GM12892 (cell line): ENCODE measurements around the gene SEMA5B.

Experiments
- DNase-seq: peaks from one replicate; pipeline ENCODE4 v3.0.0; 2011; ENCODE audit not compliant: insufficient read length
- FAIRE-seq: peaks from 2 replicates; lab custom pipeline; 2011; peaks lifted over from hg19 to GRCh38; lab: Jason Lieb, UNC
- POLR2A ChIP-seq: IDR thresholded peaks from 2 replicates; pipeline ENCODE4 v1.6.1; 2011; ENCODE audit warnings: low read depth, low read length, control low read depth
- POLR2AphosphoS5 ChIP-seq: IDR thresholded peaks from 2 replicates; pipeline ENCODE4 v1.6.1; 2011; ENCODE audit warnings: low read depth, low read length, control low read depth
- TAF1 ChIP-seq: IDR thresholded peaks from 2 replicates; pipeline ENCODE4 v1.6.1; 2011; ENCODE audit warnings: low read depth, mild to moderate bottlenecking, control low read depth, low read length, borderline replicate concordance

The SEMA5B gene

GRCh38 chr3:122864498-122864897 lies 163.1 kb downstream of the SEMA5B start:
- TF ChIP-seq POLR2A: no peak
- TF ChIP-seq POLR2AphosphoS5: no peak
- TF ChIP-seq TAF1: no peak
- FAIRE-seq (no peak), DNase-seq (no peak)

GRCh38 chr3:122862381-122862780 lies 165.2 kb downstream of the SEMA5B start:
- no peak for DNase-seq
- TF ChIP-seq TAF1: no peak
- no peak for TF ChIP-seq POLR2A
- no peak for TF ChIP-seq POLR2AphosphoS5
- FAIRE-seq: no peak
